Gastrocnemius medialis (tissue), 4 donors: ENCODE measurements around the gene BAIAP2L1. TPM values are rescaled to one million over a fixed set of nuclear protein-coding genes. Genes with fewer than 3 reads are reported as not detected.

Experiments
- ATAC-seq, 2 donors: fragments of 150-250 bp; one replicate each; pipeline ENCODE4 v1.9.1; 2016
- DNase-seq, 2 donors: peaks; one replicate each; pipeline ENCODE4 v3.0.0-alpha.2; 2019
- H3K27ac ChIP-seq, 4 donors: fragments of 200-600 bp; sonication (generic); 1 replicate in 1 of 4; 2 replicates in 3 of 4; pipeline ENCODE4 v1.5.1; 2016 to 2018; ENCODE audit warnings: mild to moderate bottlenecking in 2 of 4, moderate library complexity in 1 of 4
- H3K27me3 ChIP-seq, 3 donors: fragments of 200-600 bp; sonication (generic) in 2 of 3; 1 replicate in 1 of 3; 2 replicates in 2 of 3; pipeline versions ENCODE4 v1.5.1 to v1.6.0; 2016 to 2019; ENCODE audit warnings: mild to moderate bottlenecking in 1 of 3, moderate library complexity in 1 of 3
- H3K36me3 ChIP-seq, 2 donors: fragments of 200-600 bp; sonication (generic) in 1 of 2; one replicate each; pipeline ENCODE4 v1.5.1; 2017 to 2018
- H3K4me1 ChIP-seq, 2 donors: fragments of 200-600 bp; sonication (generic) in 1 of 2; one replicate each; pipeline ENCODE4 v1.5.1; 2016 to 2017; ENCODE audit warnings: mild to moderate bottlenecking in 2 of 2
- H3K4me3 ChIP-seq, 4 donors: fragments of 200-600 bp; sonication (generic) in 3 of 4; 1 replicate in 1 of 4; 2 replicates in 3 of 4; pipeline ENCODE4 v1.5.1; 2016 to 2019; ENCODE audit warnings: mild to moderate bottlenecking in 2 of 4
- H3K9me3 ChIP-seq, 3 donors: fragments of 200-600 bp; sonication (generic) in 2 of 3; 1 replicate in 1 of 3; 2 replicates in 2 of 3; pipeline ENCODE4 v1.5.1; 2016 to 2019
- CTCF ChIP-seq, 5 experiments: fragments of 450-650 bp in 3 of 5; fragments of 200-600 bp in 2 of 5; sonication (generic) in 2 of 5; IDR thresholded peaks in 4 of 5; conservative IDR thresholded peaks in 1 of 5; 1 replicate in 4 of 5; 2 replicates in 1 of 5; pipeline ENCODE4 v1.5.1; 2016 to 2019; ENCODE audit warnings: antibody characterized with exemption in 5 of 5, mild to moderate bottlenecking in 3 of 5, moderate library complexity in 3 of 5
- POLR2A ChIP-seq, 2 donors: fragments of 450-650 bp; IDR thresholded peaks; one replicate each; pipeline ENCODE4 v1.6.1; 2017; ENCODE audit warnings: antibody characterized with exemption in 2 of 2, mild to moderate bottlenecking in 2 of 2, moderate library complexity in 2 of 2
- in situ Hi-C, 4 donors: fragments of 200-750 bp; cut with MboI; loops; one replicate each; pipeline versions ENCODE4 v1.15.0 to v1.8.0; 2017; ENCODE audit warnings: low sequenced_read_pairs in 4 of 4
- intact Hi-C: fragments of 100-400 bp; cut with DNase I; formaldehyde crosslinking; loops from one replicate; pipeline ENCODE4 v1.15.1; 2023; ENCODE audit warnings: low total_unique reads
- total RNA-seq, 4 donors: library from RNA; depleted of rRNA; stranded (reverse); fragments of >200 nt; gene quantifications; one replicate each; pipeline versions ENCODE4 v1.1.0 to v1.2.3, GENCODE V29; 2016

Gene BAIAP2L1
- total RNA-seq, 4 donors from 2014 or later, result 0.59 to 3.8 (median 1.2) TPM

GRCh38 chr7:98399462-98399861 lies 1.4 kb downstream of the BAIAP2L1 start:
- intact Hi-C loops, result no loop called here
- H3K4me3 ChIP-seq, result peak overlapping the region; percentile 2 to 53 (median 38)

GRCh38 chr7:98398567-98399372 lies 2.1 kb downstream of the BAIAP2L1 start:
- Histone ChIP-seq H3K27ac (peak overlapping the region in 1 of 4 donors; percentile 67), H3K9me3 (no peaks in the 10 kb centered on the region), H3K4me3 (no peak overlapping the region), H3K36me3 (no peaks in the 10 kb centered on the region), H3K27me3 (peaks cover 0 to 25% (median 20%) of the 10 kb centered on the region in 3 donors), H3K4me1 (peaks cover 10 to 11% of the 10 kb centered on the region in 2 donors)
- no peak for TF ChIP-seq CTCF (IDR thresholded peaks at IDR 0.05 in 4 of 5, conservative IDR thresholded peaks at IDR 0.05 in 1 of 5)
- TF ChIP-seq POLR2A (IDR thresholded peaks at IDR 0.05), result no peak
- in situ Hi-C loops, result no loop called here
- intact Hi-C loops, result no loop called here
- DNase-seq (no peak), ATAC-seq (no peak)

More at GRCh38 chr7:98399462-98399861, 1.4 kb downstream of the BAIAP2L1 start:
- Histone ChIP-seq H3K27me3 (peaks cover 0 to 25% (median 20%) of the 10 kb centered on the region in 3 donors), H3K9me3 (no peaks in the 10 kb centered on the region), H3K27ac (peak overlapping the region in 3 of 4 donors; percentile 25 to 67 (median 61)), H3K4me1 (peaks cover 10 to 11% of the 10 kb centered on the region in 2 donors), H3K36me3 (no peaks in the 10 kb centered on the region)
- DNase-seq (no peak), ATAC-seq (no peak)
- in situ Hi-C loops, result no loop called here
- no peak for TF ChIP-seq POLR2A (IDR thresholded peaks at IDR 0.05)
- no peak for TF ChIP-seq CTCF (IDR thresholded peaks at IDR 0.05 in 4 of 5, conservative IDR thresholded peaks at IDR 0.05 in 1 of 5)

GRCh38 chr7:98396768-98397167 lies 4.1 kb downstream of the BAIAP2L1 start:
- no peaks in the 10 kb centered on the region for H3K9me3 ChIP-seq
- peaks cover 10 to 11% of the 10 kb centered on the region in 2 donors for H3K4me1 ChIP-seq
- DNase-seq (no peak), ATAC-seq (no peak)
- intact Hi-C loops, result no loop called here
- H3K27ac ChIP-seq, result no peak overlapping the region
- no peaks in the 10 kb centered on the region for H3K36me3 ChIP-seq
- no peak for TF ChIP-seq CTCF (IDR thresholded peaks at IDR 0.05 in 4 of 5, conservative IDR thresholded peaks at IDR 0.05 in 1 of 5)
- no peak for TF ChIP-seq POLR2A (IDR thresholded peaks at IDR 0.05)
- in situ Hi-C loops, result no loop called here
- no peak overlapping the region for H3K4me3 ChIP-seq
- peaks cover 0 to 25% (median 17%) of the 10 kb centered on the region in 3 donors for H3K27me3 ChIP-seq

- in situ Hi-C loops, result no loop called here
Measured at GRCh38 chr7:98395951-98396350, 4.9 kb downstream of the BAIAP2L1 start.

GRCh38 chr7:98395481-98395880 lies 5.4 kb downstream of the BAIAP2L1 start:
- no peak for ATAC-seq
- H3K4me3 ChIP-seq, result no peak overlapping the region
- in situ Hi-C loops (no loop called here), intact Hi-C loops (no loop called here)
- peaks cover 10 to 11% of the 10 kb centered on the region in 2 donors for H3K4me1 ChIP-seq
- no peak overlapping the region for H3K27ac ChIP-seq
- no peak for DNase-seq
- no peaks in the 10 kb centered on the region for H3K9me3 ChIP-seq
- peaks cover 0 to 20% (median 10%) of the 10 kb centered on the region in 3 donors for H3K27me3 ChIP-seq
- TF ChIP-seq CTCF (IDR thresholded peaks at IDR 0.05 in 4 of 5, conservative IDR thresholded peaks at IDR 0.05 in 1 of 5) (no peak), POLR2A (IDR thresholded peaks at IDR 0.05) (no peak)
- no peaks in the 10 kb centered on the region for H3K36me3 ChIP-seq

More at GRCh38 chr7:98395951-98396350, 4.9 kb downstream of the BAIAP2L1 start:
- H3K27me3 ChIP-seq, result peaks cover 0 to 20% (median 10%) of the 10 kb centered on the region in 3 donors
- H3K36me3 ChIP-seq, result no peaks in the 10 kb centered on the region
- ATAC-seq, result no peak
- no peak overlapping the region for H3K4me3 ChIP-seq
- DNase-seq, result no peak
- no peak overlapping the region for H3K27ac ChIP-seq
- no peaks in the 10 kb centered on the region for H3K9me3 ChIP-seq
- intact Hi-C loops, result no loop called here
- TF ChIP-seq POLR2A (IDR thresholded peaks at IDR 0.05), result no peak
- peaks cover 10 to 11% of the 10 kb centered on the region in 2 donors for H3K4me1 ChIP-seq
